Hematopoietic multipotent progenitor cell treated with erythropoietin and hydrocortisone succinate and interleukin-3 and kit ligand, for 4 days (in vitro differentiated cells): ENCODE data around the gene SLC25A13.
"Not testable (repeated sequence)": the region's sequence is repeated elsewhere in the genome, so short reads cannot be mapped to it uniquely, and the experiment has no call there.

Experiments
- DNase-seq: peaks from one replicate; pipeline ENCODE4 v3.0.0-alpha.2; 2015

The SLC25A13 gene

GRCh38 chr7:96200740-96201139 lies 121.2 kb downstream of the SLC25A13 start:
- DNase-seq: no peak

DNA sequence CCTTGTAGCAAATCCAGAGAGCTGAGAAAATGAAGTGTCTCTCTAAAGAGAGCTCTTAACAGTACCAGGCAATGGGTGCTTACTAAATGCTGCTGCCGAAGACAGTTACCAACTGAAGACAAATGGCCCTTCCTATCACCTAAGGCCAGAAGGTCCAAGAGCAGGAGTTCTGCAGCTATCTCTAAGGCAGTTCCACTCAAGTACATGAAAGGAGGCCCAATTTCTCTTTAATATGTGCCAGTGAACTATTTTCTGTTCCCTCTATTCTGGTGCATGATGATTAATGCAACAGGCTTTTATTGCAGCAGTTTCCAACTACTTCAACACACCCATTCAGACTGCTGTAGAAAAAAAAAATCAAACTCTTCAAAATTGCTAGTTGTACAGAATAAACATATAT lies 122.5 kb downstream of the SLC25A13 start:
- peak; percentile 20 for DNase-seq

DNA sequence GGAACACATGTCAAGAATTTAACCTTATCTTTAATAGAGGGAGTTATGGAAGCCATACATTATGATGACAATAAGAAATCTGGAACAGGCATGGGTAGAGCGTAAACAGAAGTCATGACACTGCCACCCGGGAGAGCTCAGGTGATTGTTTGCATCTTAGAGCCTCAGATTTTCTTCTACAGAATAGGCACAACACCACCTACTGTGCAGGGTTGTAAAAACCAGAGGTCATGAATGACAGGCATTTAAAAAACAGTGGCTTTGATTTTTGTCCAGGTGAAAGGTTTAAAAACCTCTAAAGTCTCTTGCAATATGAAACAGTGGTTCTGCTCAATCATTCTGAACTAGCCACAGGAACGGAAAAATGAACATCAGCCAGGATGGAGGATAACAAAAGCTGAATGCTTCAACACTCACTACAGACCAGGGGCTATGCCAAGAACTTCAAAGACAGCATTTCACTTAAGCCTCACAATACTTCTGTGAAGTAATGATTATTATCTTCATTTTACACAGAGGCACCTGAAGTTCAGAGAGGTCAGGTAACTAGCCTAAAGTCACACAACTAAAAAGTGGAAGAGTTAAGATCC lies 123.8 kb downstream of the SLC25A13 start:
- no peak for DNase-seq

- no peak for DNase-seq
These were observed 125.2 kb downstream of the SLC25A13 start for GRCh38 chr7:96196676-96197075.

DNA sequence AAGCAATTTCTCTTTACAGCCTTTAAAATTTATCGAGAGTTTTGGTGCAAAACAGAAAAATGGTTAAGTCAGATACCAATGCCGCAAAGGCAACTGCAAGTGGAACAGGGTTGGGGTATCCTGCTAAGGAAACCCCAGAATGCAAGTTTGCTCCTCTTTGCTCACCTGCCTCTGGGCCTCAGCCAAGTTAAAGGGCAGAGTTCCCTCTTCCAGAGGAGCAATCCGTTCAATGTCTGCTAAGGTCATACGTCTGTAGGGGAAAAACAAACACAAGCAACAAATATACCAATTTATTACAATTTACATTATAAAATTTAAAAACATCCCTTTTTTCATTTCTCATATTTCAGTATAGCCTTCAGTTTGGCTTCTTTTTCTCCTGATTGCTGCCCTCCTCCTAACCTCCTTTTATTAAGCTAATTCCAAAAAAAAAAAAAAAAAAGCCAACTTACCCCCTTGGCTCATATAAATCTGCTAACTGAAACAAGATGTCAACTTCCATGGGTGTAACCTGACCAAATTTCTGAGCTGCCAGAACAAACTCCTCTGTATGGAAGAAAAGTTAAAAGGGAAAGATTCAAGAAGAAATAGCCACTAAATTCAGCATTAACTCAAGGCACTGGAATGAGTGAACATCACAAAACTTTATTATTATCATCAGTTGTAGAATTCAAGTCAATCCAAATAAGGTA lies 132.6 kb downstream of the SLC25A13 start:
- DNase-seq: no peak

GRCh38 chr7:96188591-96188991 lies 133.3 kb downstream of the SLC25A13 start:
- DNase-seq: no peak

- peak; percentile 45 for DNase-seq
These were observed 133.7 kb downstream of the SLC25A13 start for GRCh38 chr7:96188174-96188581.

- DNase-seq: no peak
These were observed 134.2 kb downstream of the SLC25A13 start for GRCh38 chr7:96187735-96188134.

- no peak for DNase-seq
These were observed 137.1 kb downstream of the SLC25A13 start for GRCh38 chr7:96184783-96185182.

- DNase-seq: no peak
These were observed 138.7 kb downstream of the SLC25A13 start for GRCh38 chr7:96183163-96183670.

DNA sequence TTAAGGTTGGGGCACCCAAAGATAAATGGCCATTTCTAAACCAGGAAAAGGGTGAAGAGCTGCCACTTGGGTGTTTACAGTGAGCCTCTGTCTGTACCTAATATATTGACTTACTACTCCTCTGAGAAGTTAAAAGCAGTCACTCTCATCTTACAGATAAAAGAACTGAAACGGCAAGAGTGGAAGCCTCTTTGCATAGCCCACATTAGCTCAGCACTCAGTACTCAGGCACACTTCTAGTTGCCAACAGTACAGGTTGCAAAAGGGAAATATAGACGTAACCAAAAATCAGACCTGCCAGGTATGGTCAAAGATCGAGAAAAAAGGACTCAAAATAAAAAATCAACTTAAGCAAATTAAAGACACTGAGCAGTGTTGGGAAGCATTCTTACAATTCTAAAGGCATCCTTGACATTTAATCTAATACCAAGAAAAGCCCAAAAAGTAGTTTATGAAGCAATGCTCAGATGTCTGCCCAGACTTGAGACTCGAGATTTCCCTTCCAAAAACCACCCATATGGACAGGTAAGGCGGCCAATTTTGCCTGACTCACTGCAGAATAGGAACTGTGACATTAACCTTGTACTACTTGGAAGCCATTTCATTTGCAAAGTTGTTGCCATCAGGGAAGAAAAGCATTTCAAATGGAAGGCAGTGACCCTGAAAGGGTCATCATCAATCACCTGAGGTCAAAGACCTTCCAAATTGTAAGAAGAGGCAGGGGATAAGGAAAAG lies 139.3 kb downstream of the SLC25A13 start:
- no peak for DNase-seq

DNA sequence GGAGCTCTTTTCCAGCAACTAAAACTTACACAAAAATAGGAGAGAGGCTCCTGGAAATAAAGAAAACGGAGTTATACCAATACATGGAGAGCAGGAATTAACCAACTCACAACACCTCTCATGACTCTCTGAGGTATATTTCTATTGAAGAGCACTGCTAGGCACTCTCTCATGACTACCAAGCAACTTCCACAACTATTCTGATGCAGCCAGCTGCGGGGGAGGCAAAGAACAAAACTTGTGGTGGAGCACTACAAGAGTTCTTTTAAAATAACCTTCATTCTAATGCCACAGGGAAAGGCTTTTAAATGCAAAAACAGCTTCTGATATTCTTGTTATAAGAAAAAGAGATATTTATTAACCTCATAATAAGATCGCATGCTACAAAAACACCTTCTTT lies 140.7 kb downstream of the SLC25A13 start:
- no peak for DNase-seq

GRCh38 chr7:96179837-96180236 lies 142.1 kb downstream of the SLC25A13 start:
- no peak for DNase-seq

DNA sequence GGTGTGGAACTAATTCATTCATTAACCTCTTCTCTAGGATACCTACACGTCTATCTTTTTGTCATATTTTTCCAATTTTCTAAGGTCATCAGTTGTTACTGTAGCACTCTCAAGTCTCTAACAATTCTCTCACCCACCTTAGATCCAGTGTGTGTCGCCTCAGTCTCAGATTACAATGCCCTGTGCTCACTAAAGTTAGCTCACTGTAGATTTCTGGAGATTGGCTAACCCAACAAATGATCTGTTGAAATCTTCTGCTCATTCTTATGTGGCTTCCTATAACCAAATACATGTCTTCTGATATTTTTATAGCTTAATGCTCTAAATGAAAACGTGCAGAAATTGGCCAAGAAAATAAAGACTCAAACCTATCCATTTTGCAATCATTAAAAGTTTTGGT lies 142.6 kb downstream of the SLC25A13 start:
- no peak for DNase-seq

DNA sequence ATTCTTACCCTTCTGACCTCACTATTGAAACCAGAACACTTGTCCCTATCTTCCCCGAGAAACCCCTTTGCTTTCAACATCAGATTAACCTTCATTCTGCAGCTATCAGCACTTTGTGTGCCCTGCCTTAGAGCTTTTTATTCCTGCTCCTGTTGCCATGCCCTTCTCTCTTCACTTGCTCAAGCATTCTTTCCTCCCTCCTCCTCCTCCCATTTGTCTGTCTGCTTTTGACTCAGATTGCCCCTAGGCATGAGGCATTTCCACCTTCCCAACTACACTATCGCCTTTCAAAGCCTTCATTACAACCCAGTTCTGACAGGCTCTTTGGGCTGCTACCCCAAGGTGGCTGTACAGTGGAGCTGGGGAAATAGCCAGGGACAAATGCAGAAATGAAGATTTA lies 143.3 kb downstream of the SLC25A13 start:
- no peak for DNase-seq

GRCh38 chr7:96177353-96177752 lies 144.5 kb downstream of the SLC25A13 start:
- DNase-seq: no peak

GRCh38 chr7:96174812-96175211 lies 147.1 kb downstream of the SLC25A13 start:
- DNase-seq: no peak

DNA sequence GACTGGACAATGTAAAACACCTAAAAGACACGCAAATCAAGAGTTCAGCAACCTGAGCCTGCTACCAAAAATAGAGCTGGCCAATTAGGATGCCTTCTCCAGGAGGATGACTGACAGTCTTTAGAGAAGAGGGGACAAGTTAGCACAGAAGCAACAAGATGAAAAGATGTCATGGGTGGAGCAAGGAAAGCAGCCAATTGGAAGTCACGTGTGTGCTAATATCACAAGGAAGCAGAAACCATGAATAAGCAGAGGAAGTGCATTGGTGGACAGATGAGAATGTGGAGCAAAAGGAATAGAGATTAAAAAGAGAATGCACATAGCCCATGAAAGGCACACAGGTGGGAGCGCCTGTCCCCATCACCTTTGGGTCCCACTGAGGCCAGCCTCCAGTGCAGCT lies 148.1 kb downstream of the SLC25A13 start:
- DNase-seq: peak; percentile 50

DNA sequence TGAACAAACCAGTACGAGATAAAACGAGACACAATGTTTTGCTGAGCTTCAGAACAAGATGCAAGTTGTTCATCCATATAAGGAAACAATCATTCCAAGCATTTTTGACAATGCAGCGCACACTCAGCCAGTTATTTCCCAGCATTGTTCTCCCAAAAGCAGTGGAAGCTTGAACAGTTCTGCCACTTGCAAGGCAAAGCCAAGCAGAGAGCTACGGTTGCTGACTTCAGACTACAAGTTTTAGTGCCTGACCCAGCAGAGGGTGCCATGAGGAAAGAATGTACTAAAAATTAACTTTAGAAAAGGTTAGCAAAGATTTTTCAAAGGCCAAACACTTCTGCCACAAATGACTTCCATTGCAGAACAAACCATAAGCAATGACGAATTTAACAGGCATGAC lies 152.5 kb downstream of the SLC25A13 start:
- no peak for DNase-seq

DNA sequence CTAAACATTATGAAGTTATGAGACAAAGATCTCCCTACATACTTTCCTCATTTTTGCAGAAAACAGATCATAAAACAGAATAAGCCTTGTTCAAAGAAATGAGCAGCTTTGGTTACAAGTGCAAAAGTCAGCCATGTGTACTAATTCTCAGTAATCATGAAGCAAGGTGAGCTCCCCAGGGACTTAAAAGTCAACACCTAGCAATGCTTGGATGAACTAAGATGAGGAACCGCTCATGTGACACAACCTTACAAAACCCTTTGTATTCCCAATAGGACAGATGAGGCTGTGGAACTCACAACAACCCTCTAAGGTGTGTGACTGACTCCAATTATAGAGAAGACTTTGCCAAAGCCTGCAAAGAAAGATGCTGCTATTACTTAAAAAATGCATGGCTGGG lies 154.5 kb downstream of the SLC25A13 start:
- DNase-seq: no peak

GRCh38 chr7:96161897-96162296 lies 160.0 kb downstream of the SLC25A13 start:
- no peak for DNase-seq

DNA sequence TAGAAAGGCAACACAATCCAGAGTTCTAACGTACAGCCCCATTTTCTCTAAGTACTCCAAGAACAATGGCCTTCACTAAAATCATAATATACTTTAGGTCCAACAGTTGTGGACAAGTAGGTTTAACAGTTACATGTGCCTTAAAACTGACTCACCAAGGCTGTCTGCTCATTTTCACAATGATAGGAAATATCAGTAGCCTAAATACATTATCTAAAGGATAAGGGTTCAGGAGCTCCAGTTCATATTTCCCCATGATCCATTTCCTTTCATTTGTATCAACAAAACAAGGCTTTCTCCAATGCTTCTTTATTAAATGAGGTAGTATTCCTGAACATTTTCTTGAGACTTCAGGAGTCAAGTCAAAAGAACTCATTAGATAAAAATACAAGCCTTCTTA lies 164.0 kb downstream of the SLC25A13 start:
- no peak for DNase-seq

DNA sequence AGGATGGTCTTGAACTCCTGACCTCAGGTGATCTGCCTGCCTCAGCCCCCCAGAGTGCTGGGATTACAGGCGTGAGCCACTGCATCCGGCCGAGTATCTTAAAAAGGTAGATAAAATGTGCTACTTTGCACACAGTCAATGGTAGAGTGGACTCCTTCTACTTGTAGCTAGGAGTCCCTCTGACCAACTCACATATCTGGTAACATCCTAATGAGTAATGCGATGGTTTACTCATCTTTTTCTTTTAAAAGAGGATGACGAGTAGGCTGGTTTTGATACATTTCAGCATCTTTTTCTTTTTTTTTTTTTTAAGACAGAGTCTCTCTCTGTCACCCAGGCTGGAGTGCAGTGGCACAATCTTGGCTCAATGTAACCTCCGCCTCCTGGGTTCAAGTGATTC lies 167.4 kb downstream of the SLC25A13 start:
- DNase-seq: not testable (repeated sequence)

DNA sequence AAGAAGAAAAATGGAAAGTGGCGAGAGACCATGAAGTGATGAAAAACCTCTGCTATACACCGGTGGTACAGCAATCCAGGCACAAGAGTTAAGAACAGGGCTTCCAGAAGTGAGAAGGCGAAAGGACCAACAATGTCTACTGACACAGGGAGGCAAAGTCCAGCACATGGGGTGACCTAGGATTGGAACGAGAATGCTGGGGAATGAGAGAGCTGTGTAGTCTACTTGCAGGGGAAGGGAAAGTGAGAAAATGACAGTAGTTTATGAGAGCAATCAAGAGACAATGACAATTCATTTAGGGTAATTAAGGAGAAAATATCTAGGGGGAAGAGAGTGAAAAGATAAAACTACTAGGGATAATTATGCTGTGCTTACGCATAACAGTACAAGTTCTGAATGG lies 169.2 kb downstream of the SLC25A13 start:
- no peak for DNase-seq
